ENCODE data around the gene TOMM6. TPM values are rescaled to one million over a fixed set of nuclear protein-coding genes. Genes with fewer than 3 reads are reported as not detected.

Gene TOMM6
- total RNA-seq, 1 experiment from 2014 or later = 292 TPM

GRCh38 chr6:41775293-41775882 lies 12.1 kb upstream of the TOMM6 start:
- ATAC-seq (no peak), DNase-seq (ENCODE audit: low read depth, low spot score) (no peak)
- ChIA-PET POLR2A (no interaction called here), RAD21 (ENCODE audit: low non-redundant PET in 1 of 2, low total read pairs in 2 of 2, uncharacterized antibody in 2 of 2, unreplicated experiment in 2 of 2) (no interaction called here), CTCF (interaction anchor here (1.0 to 1.6 kb wide), 2 partner anchors 41 to 70 kb away, joined by 4 to 5 read pairs; no protein-coding TSS in a partner anchor)
- no peaks in the 10 kb centered on the region for H3K79me2 ChIP-seq (ENCODE audit: insufficient read depth, low read length)
- H3K4me1 ChIP-seq (ENCODE audit: control insufficient read depth in 1 of 2, insufficient read depth in 2 of 2, low read length in 2 of 2) = peaks cover 4 to 10% of the 10 kb centered on the region in 2 experiments; a peak in 1 of 4 replicates
- no peaks in the 10 kb centered on the region for H3K9me3 ChIP-seq (ENCODE audit: control insufficient read depth in 1 of 2, insufficient read depth in 1 of 2, low read depth in 1 of 2, low read length in 2 of 2)
- no peak overlapping the region for H3K27ac ChIP-seq (ENCODE audit: low read depth, low read length)
- intact Hi-C loops (cut with micrococcal nuclease) = loop anchor here (10.0 kb wide), 1 partner anchor 171 kb away; no protein-coding TSS in a partner anchor
- no peaks in the 10 kb centered on the region for H4K20me1 ChIP-seq (ENCODE audit: insufficient read depth)
- no TSS peak for BruUV-seq (replicated peaks)
- no peaks in the 10 kb centered on the region for H3K9me2 ChIP-seq (ENCODE audit: insufficient read depth)
- H3K9ac ChIP-seq (ENCODE audit: low read length) = no peak overlapping the region
- H3K4me2 ChIP-seq (ENCODE audit: low read length) = no peak overlapping the region
- no peak overlapping the region for H3K4me3 ChIP-seq (replicated peaks in 1 of 2; ENCODE audit: low read depth in 1 of 2, low read length in 2 of 2)
- peaks cover 0 to 5% of the 10 kb centered on the region in 2 experiments; a peak in 2 of 4 replicates for H3K36me3 ChIP-seq (ENCODE audit: control insufficient read depth in 1 of 2, insufficient read depth in 2 of 2, low read length in 2 of 2)
- no peak overlapping the region for H2AFZ ChIP-seq (ENCODE audit: low read depth, low read length, poor library complexity, severe bottlenecking)
- no peak for TF ChIP-seq SRF (IDR thresholded peaks at IDR 0.05; ENCODE audit: low read depth)
- no peak for TF ChIP-seq ZNF274 (IDR thresholded peaks at IDR 0.05; ENCODE audit: low read depth, low read length)
- TF ChIP-seq, protein P1, sequence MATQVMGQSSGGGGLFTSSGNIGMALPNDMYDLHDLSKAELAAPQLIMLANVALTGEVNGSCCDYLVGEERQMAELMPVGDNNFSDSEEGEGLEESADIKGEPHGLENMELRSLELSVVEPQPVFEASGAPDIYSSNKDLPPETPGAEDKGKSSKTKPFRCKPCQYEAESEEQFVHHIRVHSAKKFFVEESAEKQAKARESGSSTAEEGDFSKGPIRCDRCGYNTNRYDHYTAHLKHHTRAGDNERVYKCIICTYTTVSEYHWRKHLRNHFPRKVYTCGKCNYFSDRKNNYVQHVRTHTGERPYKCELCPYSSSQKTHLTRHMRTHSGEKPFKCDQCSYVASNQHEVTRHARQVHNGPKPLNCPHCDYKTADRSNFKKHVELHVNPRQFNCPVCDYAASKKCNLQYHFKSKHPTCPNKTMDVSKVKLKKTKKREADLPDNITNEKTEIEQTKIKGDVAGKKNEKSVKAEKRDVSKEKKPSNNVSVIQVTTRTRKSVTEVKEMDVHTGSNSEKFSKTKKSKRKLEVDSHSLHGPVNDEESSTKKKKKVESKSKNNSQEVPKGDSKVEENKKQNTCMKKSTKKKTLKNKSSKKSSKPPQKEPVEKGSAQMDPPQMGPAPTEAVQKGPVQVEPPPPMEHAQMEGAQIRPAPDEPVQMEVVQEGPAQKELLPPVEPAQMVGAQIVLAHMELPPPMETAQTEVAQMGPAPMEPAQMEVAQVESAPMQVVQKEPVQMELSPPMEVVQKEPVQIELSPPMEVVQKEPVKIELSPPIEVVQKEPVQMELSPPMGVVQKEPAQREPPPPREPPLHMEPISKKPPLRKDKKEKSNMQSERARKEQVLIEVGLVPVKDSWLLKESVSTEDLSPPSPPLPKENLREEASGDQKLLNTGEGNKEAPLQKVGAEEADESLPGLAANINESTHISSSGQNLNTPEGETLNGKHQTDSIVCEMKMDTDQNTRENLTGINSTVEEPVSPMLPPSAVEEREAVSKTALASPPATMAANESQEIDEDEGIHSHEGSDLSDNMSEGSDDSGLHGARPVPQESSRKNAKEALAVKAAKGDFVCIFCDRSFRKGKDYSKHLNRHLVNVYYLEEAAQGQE (IDR thresholded peaks at IDR 0.05; ENCODE audit: low read depth) = no peak
- no peak for TF ChIP-seq POLR2AphosphoS5 (IDR thresholded peaks at IDR 0.05; ENCODE audit: low read depth, low read length)
- no peak for TF ChIP-seq SIN3A (IDR thresholded peaks at IDR 0.05; ENCODE audit: low read depth)
- no peak for TF ChIP-seq CEBPB (IDR thresholded peaks at IDR 0.05; ENCODE audit: low read depth)
- no peak for TF ChIP-seq ATF3 (IDR thresholded peaks at IDR 0.05)
- TF ChIP-seq SP1 (IDR thresholded peaks at IDR 0.05; ENCODE audit: low read depth) = no peak
- TF ChIP-seq YY1 (IDR thresholded peaks at IDR 0.05; ENCODE audit: extremely low read depth, insufficient replicate concordance, low read depth, low read length) = no peak
- no peak for TF ChIP-seq EZH2phosphoT487 (IDR thresholded peaks at IDR 0.05; ENCODE audit: borderline replicate concordance)
- TF ChIP-seq EGR1 (IDR thresholded peaks at IDR 0.05; ENCODE audit: low read depth) = no peak
- TF ChIP-seq, protein P2, sequence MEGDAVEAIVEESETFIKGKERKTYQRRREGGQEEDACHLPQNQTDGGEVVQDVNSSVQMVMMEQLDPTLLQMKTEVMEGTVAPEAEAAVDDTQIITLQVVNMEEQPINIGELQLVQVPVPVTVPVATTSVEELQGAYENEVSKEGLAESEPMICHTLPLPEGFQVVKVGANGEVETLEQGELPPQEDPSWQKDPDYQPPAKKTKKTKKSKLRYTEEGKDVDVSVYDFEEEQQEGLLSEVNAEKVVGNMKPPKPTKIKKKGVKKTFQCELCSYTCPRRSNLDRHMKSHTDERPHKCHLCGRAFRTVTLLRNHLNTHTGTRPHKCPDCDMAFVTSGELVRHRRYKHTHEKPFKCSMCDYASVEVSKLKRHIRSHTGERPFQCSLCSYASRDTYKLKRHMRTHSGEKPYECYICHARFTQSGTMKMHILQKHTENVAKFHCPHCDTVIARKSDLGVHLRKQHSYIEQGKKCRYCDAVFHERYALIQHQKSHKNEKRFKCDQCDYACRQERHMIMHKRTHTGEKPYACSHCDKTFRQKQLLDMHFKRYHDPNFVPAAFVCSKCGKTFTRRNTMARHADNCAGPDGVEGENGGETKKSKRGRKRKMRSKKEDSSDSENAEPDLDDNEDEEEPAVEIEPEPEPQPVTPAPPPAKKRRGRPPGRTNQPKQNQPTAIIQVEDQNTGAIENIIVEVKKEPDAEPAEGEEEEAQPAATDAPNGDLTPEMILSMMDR (IDR thresholded peaks at IDR 0.05 in 2 of 3, conservative IDR thresholded peaks at IDR 0.05 in 1 of 3; ENCODE audit: borderline replicate concordance in 1 of 3, insufficient read depth in 1 of 3, low read depth in 2 of 3, low read length in 2 of 3) = no peak
- TF ChIP-seq TCF7L2 (IDR thresholded peaks at IDR 0.05; ENCODE audit: borderline replicate concordance, extremely low read depth, insufficient read depth, insufficient read length) = no peak
- no peak for TF ChIP-seq EZH2 (IDR thresholded peaks at IDR 0.05)
- TF ChIP-seq, protein P3, sequence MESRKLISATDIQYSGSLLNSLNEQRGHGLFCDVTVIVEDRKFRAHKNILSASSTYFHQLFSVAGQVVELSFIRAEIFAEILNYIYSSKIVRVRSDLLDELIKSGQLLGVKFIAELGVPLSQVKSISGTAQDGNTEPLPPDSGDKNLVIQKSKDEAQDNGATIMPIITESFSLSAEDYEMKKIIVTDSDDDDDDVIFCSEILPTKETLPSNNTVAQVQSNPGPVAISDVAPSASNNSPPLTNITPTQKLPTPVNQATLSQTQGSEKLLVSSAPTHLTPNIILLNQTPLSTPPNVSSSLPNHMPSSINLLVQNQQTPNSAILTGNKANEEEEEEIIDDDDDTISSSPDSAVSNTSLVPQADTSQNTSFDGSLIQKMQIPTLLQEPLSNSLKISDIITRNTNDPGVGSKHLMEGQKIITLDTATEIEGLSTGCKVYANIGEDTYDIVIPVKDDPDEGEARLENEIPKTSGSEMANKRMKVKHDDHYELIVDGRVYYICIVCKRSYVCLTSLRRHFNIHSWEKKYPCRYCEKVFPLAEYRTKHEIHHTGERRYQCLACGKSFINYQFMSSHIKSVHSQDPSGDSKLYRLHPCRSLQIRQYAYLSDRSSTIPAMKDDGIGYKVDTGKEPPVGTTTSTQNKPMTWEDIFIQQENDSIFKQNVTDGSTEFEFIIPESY (IDR thresholded peaks at IDR 0.05; ENCODE audit: extremely low read depth, insufficient replicate concordance, low read length) = no peak
- TF ChIP-seq, protein P4, sequence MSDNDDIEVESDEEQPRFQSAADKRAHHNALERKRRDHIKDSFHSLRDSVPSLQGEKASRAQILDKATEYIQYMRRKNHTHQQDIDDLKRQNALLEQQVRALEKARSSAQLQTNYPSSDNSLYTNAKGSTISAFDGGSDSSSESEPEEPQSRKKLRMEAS (IDR thresholded peaks at IDR 0.05) = no peak
- H3K27me3 ChIP-seq (ENCODE audit: insufficient read depth, low read length) = no peaks in the 10 kb centered on the region
